Breast epithelium (tissue), 4 donors: ENCODE measurements around the gene COA6. TPM values are rescaled to one million over a fixed set of nuclear protein-coding genes. Genes with fewer than 3 reads are reported as not detected.

Experiments
- DNase-seq, 2 donors: peaks; one replicate each; pipeline ENCODE4 v3.0.0-alpha.2; 2019; ENCODE audit warnings: low spot score in 2 of 2
- H3K27ac ChIP-seq, 2 donors: fragments of 200-600 bp; sonication (generic) in 1 of 2; one replicate each; pipeline ENCODE4 v1.5.1; 2016 to 2019; ENCODE audit warnings: mild to moderate bottlenecking in 1 of 2
- H3K27me3 ChIP-seq, 2 donors: fragments of 200-600 bp; sonication (generic) in 1 of 2; one replicate each; pipeline versions ENCODE4 v1.5.1 to v1.6.0; 2017 to 2019; ENCODE audit warnings: control low read depth in 1 of 2, mild to moderate bottlenecking in 1 of 2
- H3K36me3 ChIP-seq: fragments of 200-600 bp; one replicate; pipeline ENCODE4 v1.5.1; 2019
- H3K4me1 ChIP-seq, 2 donors: fragments of 200-600 bp; sonication (generic); one replicate each; pipeline ENCODE4 v1.5.1; 2016 to 2019; ENCODE audit warnings: control low read depth in 1 of 2
- H3K4me3 ChIP-seq, 3 donors: fragments of 200-600 bp; sonication (generic); 1 replicate in 2 of 3; 2 replicates in 1 of 3; pipeline ENCODE4 v1.5.1; 2016 to 2019; ENCODE audit warnings: mild to moderate bottlenecking in 3 of 3, moderate library complexity in 2 of 3
- H3K9me3 ChIP-seq, 2 donors: fragments of 200-600 bp; sonication (generic) in 1 of 2; one replicate each; pipeline ENCODE4 v1.5.1; 2016 to 2019; ENCODE audit warnings: control low read depth in 1 of 2
- CTCF ChIP-seq, 3 donors: fragments of 450-650 bp; IDR thresholded peaks; one replicate each; pipeline ENCODE4 v1.5.1; 2016 to 2017; ENCODE audit warnings: antibody characterized with exemption in 3 of 3, mild to moderate bottlenecking in 3 of 3, moderate library complexity in 3 of 3
- POLR2A ChIP-seq: fragments of 450-650 bp; IDR thresholded peaks from one replicate; pipeline ENCODE4 v1.6.1; 2016; ENCODE audit warnings: antibody characterized with exemption, mild to moderate bottlenecking, moderate library complexity
- POLR2AphosphoS5 ChIP-seq, 3 donors: sonication (generic); formaldehyde crosslinking; IDR thresholded peaks; one replicate each; pipeline ENCODE4 v1.6.1; 2017; ENCODE audit warnings: antibody characterized with exemption in 3 of 3
- intact Hi-C: fragments of 100-400 bp; cut with DNase I; formaldehyde crosslinking; loops from one replicate; pipeline ENCODE4 v1.15.1; 2023; ENCODE audit warnings: low total_unique reads
- total RNA-seq, 3 donors: library from RNA; depleted of rRNA; stranded (reverse); fragments of >200 nt; gene quantifications; one replicate each; pipeline ENCODE4 v1.1.0, GENCODE V29; 2016

Gene COA6
- total RNA-seq, 3 donors from 2014 or later = 10.4 to 17.7 (median 14.6) TPM

- intact Hi-C loops = no loop called here
- Histone ChIP-seq H3K9me3 (no peaks in the 10 kb centered on the region), H3K27ac (no peak overlapping the region), H3K27me3 (no peaks in the 10 kb centered on the region), H3K4me1 (no peaks in the 10 kb centered on the region), H3K4me3 (no peak overlapping the region), H3K36me3 (no peaks in the 10 kb centered on the region)
- DNase-seq = no peak
- TF ChIP-seq POLR2AphosphoS5 (IDR thresholded peaks at IDR 0.05) (no peak), CTCF (IDR thresholded peaks at IDR 0.05) (no peak), POLR2A (no peak)
These were observed 15.4 kb upstream of the COA6 start for GRCh38 chr1:234357831-234358230.

DNA sequence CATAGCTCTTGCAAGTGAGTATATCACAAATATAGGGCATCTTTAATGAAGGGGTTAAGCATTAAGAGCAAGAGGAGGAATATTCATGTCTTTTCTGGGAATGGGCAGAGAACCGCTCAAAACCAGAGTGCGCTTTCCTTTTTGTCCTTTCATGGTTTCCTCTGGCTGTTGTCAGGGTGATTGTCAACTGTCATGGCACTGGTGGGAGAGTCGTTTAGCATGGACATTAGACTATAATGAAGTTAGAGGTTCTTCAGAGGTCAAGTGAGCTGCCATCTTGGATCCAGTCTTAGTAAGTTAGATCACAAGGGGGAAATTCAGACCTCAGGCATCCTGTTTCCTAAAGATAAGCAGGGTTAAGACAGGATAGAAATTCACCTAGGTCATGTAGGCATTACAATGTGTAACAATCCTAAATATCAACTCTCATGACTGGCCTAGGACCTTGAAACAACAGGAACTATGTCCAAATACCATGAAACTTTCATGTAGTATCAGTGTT lies 12.1 kb upstream of the COA6 start:
- H3K9me3 ChIP-seq = no peaks in the 10 kb centered on the region
- H3K36me3 ChIP-seq = no peaks in the 10 kb centered on the region
- no peaks in the 10 kb centered on the region for H3K27me3 ChIP-seq
- intact Hi-C loops = no loop called here
- H3K4me3 ChIP-seq = no peak overlapping the region
- DNase-seq = no peak
- no peaks in the 10 kb centered on the region for H3K4me1 ChIP-seq
- TF ChIP-seq POLR2AphosphoS5 (IDR thresholded peaks at IDR 0.05) = no peak
- TF ChIP-seq POLR2A = no peak
- no peak for TF ChIP-seq CTCF (IDR thresholded peaks at IDR 0.05)
- no peak overlapping the region for H3K27ac ChIP-seq

DNA sequence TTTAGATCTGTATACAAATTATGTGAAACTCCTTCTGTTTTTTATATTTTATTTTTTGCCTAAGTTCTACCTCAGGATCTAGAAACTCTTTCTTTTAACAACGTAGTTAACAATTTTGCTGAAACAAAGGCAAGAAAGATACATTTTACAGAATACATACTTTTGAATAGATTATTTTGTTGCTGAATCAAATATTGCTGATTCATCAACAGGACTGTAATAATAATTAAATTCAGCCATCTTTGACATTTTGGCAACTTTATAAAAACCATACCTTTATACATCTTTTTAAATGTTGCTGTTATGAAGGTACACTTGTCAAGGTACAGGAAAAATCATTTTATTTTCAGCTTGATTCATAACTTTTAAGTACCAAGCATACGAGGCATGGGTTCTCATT lies 10.7 kb upstream of the COA6 start:
- DNase-seq = no peak
- TF ChIP-seq POLR2AphosphoS5 (IDR thresholded peaks at IDR 0.05) (no peak), CTCF (IDR thresholded peaks at IDR 0.05) (no peak), POLR2A (no peak)

GRCh38 chr1:234368320-234369032 lies 4.8 kb upstream of the COA6 start:
- Histone ChIP-seq H3K4me1 (no peaks in the 10 kb centered on the region), H3K36me3 (no peaks in the 10 kb centered on the region), H3K27me3 (no peaks in the 10 kb centered on the region), H3K27ac (no peak overlapping the region), H3K4me3 (no peak overlapping the region), H3K9me3 (no peaks in the 10 kb centered on the region)
- intact Hi-C loops = no loop called here
- DNase-seq = no peak
- no peak for TF ChIP-seq POLR2A
- TF ChIP-seq POLR2AphosphoS5 (IDR thresholded peaks at IDR 0.05) = no peak
- no peak for TF ChIP-seq CTCF (IDR thresholded peaks at IDR 0.05)

More for the DNA sequence above, 10.7 kb upstream of the COA6 start:
- H3K36me3 ChIP-seq = no peaks in the 10 kb centered on the region
- H3K27me3 ChIP-seq = no peaks in the 10 kb centered on the region
- no peak overlapping the region for H3K4me3 ChIP-seq
- intact Hi-C loops = no loop called here
- H3K27ac ChIP-seq = no peak overlapping the region
- H3K9me3 ChIP-seq = no peaks in the 10 kb centered on the region
- no peaks in the 10 kb centered on the region for H3K4me1 ChIP-seq

GRCh38 chr1:234369033-234369430 lies 4.2 kb upstream of the COA6 start:
- Histone ChIP-seq H3K27me3 (no peaks in the 10 kb centered on the region), H3K4me1 (no peaks in the 10 kb centered on the region), H3K4me3 (no peak overlapping the region), H3K36me3 (no peaks in the 10 kb centered on the region), H3K9me3 (no peaks in the 10 kb centered on the region), H3K27ac (no peak overlapping the region)
- DNase-seq = no peak
- TF ChIP-seq POLR2A = no peak
- TF ChIP-seq POLR2AphosphoS5 (IDR thresholded peaks at IDR 0.05) = no peak
- no peak for TF ChIP-seq CTCF (IDR thresholded peaks at IDR 0.05)
- intact Hi-C loops = no loop called here
